HCT116 (cell line): ENCODE results near the gene KATNBL1. TPM values are rescaled to one million over a fixed set of nuclear protein-coding genes. Genes with fewer than 3 reads are reported as not detected.

Experiments
- ATAC-seq: fragments of 200-7000 bp; cut with Tn5 transposase; 2 replicates; pipeline ENCODE4 v1.9.1; 2020; ENCODE audit warnings: mild to moderate bottlenecking, moderate library complexity
- BruUV-seq: library from RNA; stranded (reverse); fragments of 400-500 nt; replicated peaks from 2 replicates; lab custom pipeline; 2021; lab: Mats Ljungman, UMichigan
- CTCF ChIA-PET: fragments of 300-600 bp; sonication (Branson Sonifier 250); formaldehyde crosslinking; loops from one replicate; lab custom pipeline; 2021; ENCODE audit warnings: antibody characterized with exemption; lab: Charles Lee
- POLR2A ChIA-PET: fragments of 300-600, 350-600 bp; sonication (Branson Sonifier 250); formaldehyde crosslinking; loops from one replicate; lab custom pipeline; 2021; ENCODE audit warnings: antibody characterized with exemption; lab: Charles Lee
- RAD21 ChIA-PET, 2 experiments: fragments of 300-600 bp; sonication (Branson Sonifier 250); formaldehyde crosslinking; loops; one replicate each; lab custom pipeline; 2023; ENCODE audit warnings: low total read pairs in 2 of 2; ENCODE audit not compliant: uncharacterized antibody in 2 of 2, unreplicated experiment in 2 of 2, low non-redundant PET in 1 of 2; lab: Charles Lee
- DNase-seq: peaks from one replicate; pipeline ENCODE4 v3.0.0-alpha.2; 2010; ENCODE audit warnings: low read depth, low spot score
- H2AFZ ChIP-seq: fragments of 200-600 bp; shearing (Covaris generic), sonication (generic); 2 replicates; pipeline ENCODE4 v1.6.1; 2017; ENCODE audit warnings: low read depth, mixed run types, mixed read lengths, antibody characterized with exemption, low read length; ENCODE audit not compliant: poor library complexity, severe bottlenecking
- H3K27ac ChIP-seq: 2 replicates; pipeline ENCODE4 v1.5.1; 2012; ENCODE audit warnings: low read depth, low read length
- H3K27me3 ChIP-seq: fragments of 200-600 bp; sonication (generic); 2 replicates; pipeline ENCODE4 v1.6.1; 2016; ENCODE audit warnings: mixed run types, low read length, mixed read lengths; ENCODE audit not compliant: insufficient read depth
- H3K36me3 ChIP-seq, 2 experiments: fragments of 200-500 bp in 1 of 2; fragments of 200-600 bp in 1 of 2; sonication (Bioruptor generic) in 1 of 2; sonication (generic) in 1 of 2; 2 replicates each; pipeline versions ENCODE4 v1.5.1 to v1.6.1; 2014 to 2016; ENCODE audit warnings: low read length in 2 of 2, inconsistent platforms in 1 of 2, mixed read lengths in 1 of 2, mixed run types in 1 of 2; ENCODE audit not compliant: insufficient read depth in 2 of 2, control insufficient read depth in 1 of 2
- H3K4me1 ChIP-seq, 2 experiments: fragments of 200-600 bp in 1 of 2; sonication (generic) in 1 of 2; 2 replicates each; pipeline versions ENCODE4 v1.5.1 to v1.6.1; 2012 to 2017; ENCODE audit warnings: low read length in 2 of 2, inconsistent platforms in 1 of 2, mild to moderate bottlenecking in 1 of 2, mixed read lengths in 1 of 2, mixed run types in 1 of 2, moderate library complexity in 1 of 2; ENCODE audit not compliant: insufficient read depth in 2 of 2, control insufficient read depth in 1 of 2
- H3K4me2 ChIP-seq: fragments of 200-600 bp; sonication (generic); 2 replicates; pipeline ENCODE4 v1.6.1; 2017; ENCODE audit warnings: mixed run types, low read length, mixed read lengths
- H3K4me3 ChIP-seq, 2 experiments: fragments of 200-600 bp in 1 of 2; sonication (generic) in 1 of 2; replicated peaks in 1 of 2; 2 replicates each; pipeline ENCODE4 v1.5.1; 2011 to 2016; ENCODE audit warnings: low read length in 2 of 2, control low read depth in 1 of 2, low read depth in 1 of 2, mild to moderate bottlenecking in 1 of 2, mixed read lengths in 1 of 2, mixed run types in 1 of 2
- H3K79me2 ChIP-seq: fragments of 200-600 bp; sonication (generic); 2 replicates; pipeline ENCODE4 v1.6.1; 2017; ENCODE audit warnings: mild to moderate bottlenecking, mixed run types, low read length, moderate library complexity, mixed read lengths; ENCODE audit not compliant: insufficient read depth
- H3K9ac ChIP-seq: fragments of 200-600 bp; sonication (generic); 2 replicates; pipeline ENCODE4 v1.6.1; 2016; ENCODE audit warnings: low read length, mixed read lengths
- H3K9me2 ChIP-seq: fragments of 200-600 bp; sonication (generic), shearing (Covaris generic); 2 replicates; pipeline ENCODE4 v1.6.1; 2017; ENCODE audit warnings: mixed run types, mild to moderate bottlenecking, moderate library complexity; ENCODE audit not compliant: insufficient read depth
- H3K9me3 ChIP-seq, 2 experiments: fragments of 200-500 bp in 1 of 2; fragments of 200-600 bp in 1 of 2; sonication (Bioruptor generic) in 1 of 2; sonication (generic) in 1 of 2; 2 replicates each; pipeline ENCODE4 v1.6.1; 2014 to 2017; ENCODE audit warnings: low read length in 2 of 2, mixed read lengths in 2 of 2, inconsistent platforms in 1 of 2, low read depth in 1 of 2, mild to moderate bottlenecking in 1 of 2, mixed run types in 1 of 2, moderate library complexity in 1 of 2; ENCODE audit not compliant: control insufficient read depth in 1 of 2, insufficient read depth in 1 of 2
- H4K20me1 ChIP-seq: fragments of 200-600 bp; sonication (generic), shearing (Covaris generic); 2 replicates; pipeline ENCODE4 v1.6.1; 2017; ENCODE audit warnings: mixed run types, mild to moderate bottlenecking, moderate library complexity; ENCODE audit not compliant: insufficient read depth
- JUND ChIP-seq: IDR thresholded peaks from 2 replicates; pipeline ENCODE4 v1.6.1; 2012
- POLR2AphosphoS5 ChIP-seq: IDR thresholded peaks from 2 replicates; pipeline ENCODE4 v1.6.1; 2011; ENCODE audit warnings: mild to moderate bottlenecking, low read depth, low read length, moderate library complexity
- ZNF274 ChIP-seq: fragments of 200-500 bp; sonication (Bioruptor generic); IDR thresholded peaks from 2 replicates; pipeline ENCODE4 v1.6.1; 2014; ENCODE audit warnings: mild to moderate bottlenecking, low read depth, low read length, inconsistent platforms
- intact Hi-C: fragments of 100-400 bp; cut with micrococcal nuclease; formaldehyde crosslinking; loops from 2 replicates; pipeline ENCODE4 v1.10.0; 2022
- total RNA-seq: library from RNA; stranded (reverse); gene quantifications from one replicate; pipeline ENCODE4 v1.2.1, GENCODE V29; 2021; ENCODE audit not compliant: unreplicated experiment
- TF ChIP-seq, protein P1 (sequence below), 3 experiments: fragments of 200-600 bp in 1 of 3; sonication (generic) in 1 of 3; IDR thresholded peaks in 2 of 3; conservative IDR thresholded peaks in 1 of 3; 2 replicates each; pipeline ENCODE4 v1.5.1; 2012 to 2017; ENCODE audit warnings: low read depth in 2 of 3, low read length in 2 of 3, antibody characterized with exemption in 1 of 3, borderline replicate concordance in 1 of 3, control low read depth in 1 of 3, mild to moderate bottlenecking in 1 of 3, mixed read lengths in 1 of 3, mixed run types in 1 of 3, moderate library complexity in 1 of 3; ENCODE audit not compliant: insufficient read depth in 1 of 3
- TF ChIP-seq, protein P2 (sequence below): IDR thresholded peaks from 2 replicates; pipeline ENCODE4 v1.6.1; 2012

Gene KATNBL1
- total RNA-seq, 1 experiment from 2014 or later: 40.5 TPM

DNA sequence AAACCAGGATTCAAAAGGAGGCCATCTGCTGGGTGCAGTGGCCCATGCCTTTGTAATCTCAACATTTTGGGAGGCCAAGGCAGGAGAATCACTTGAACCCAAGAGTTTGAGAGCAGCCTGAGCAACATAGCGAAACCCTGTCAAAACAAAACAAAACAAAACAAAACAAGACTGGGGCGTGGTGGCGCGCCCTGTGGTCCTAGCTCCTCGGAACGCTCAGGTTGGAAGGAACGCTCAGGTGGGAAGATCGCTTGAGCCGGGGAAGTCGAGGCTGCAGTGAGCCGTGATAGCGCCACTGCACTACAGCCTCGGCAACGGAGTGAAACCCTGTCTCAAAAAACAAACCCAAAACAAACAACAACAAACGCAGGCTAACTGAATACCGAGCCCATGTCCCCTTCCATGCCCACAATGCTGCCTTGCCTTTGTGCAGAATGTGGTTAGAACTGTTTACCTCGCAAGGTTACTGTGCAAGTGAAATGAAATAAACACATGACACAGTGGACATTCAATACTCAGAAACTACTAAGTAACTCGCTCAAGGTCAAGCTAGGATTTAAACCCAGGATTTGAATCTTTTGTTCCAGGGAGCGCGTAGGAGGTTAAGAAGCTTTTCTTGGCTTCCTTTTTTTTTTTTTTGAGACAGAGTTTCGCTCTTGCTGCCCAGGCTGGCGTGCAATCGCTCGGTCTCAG is 14.2 kb upstream of the KATNBL1 start:
- DNase-seq: no peak
- peaks cover 6 to 8% of the 10 kb centered on the region in 2 experiments; a peak in 2 of 4 replicates for H3K36me3 ChIP-seq
- BruUV-seq: TSS peak; percentile 84
- ChIA-PET RAD21 (no interaction called here), CTCF (no interaction called here), POLR2A (interaction anchor here (0.6 kb wide), 1 partner anchor 256 kb away, joined by 3 read pairs; the partner anchor contains the start of gene CHRM5)
- no peaks in the 10 kb centered on the region for H3K9me3 ChIP-seq
- H3K4me3 ChIP-seq: peak overlapping the region; percentile 76 to 100
- TF ChIP-seq POLR2AphosphoS5 (no peak), JUND (no peak), ZNF274 (no peak)
- TF ChIP-seq, protein P1, sequence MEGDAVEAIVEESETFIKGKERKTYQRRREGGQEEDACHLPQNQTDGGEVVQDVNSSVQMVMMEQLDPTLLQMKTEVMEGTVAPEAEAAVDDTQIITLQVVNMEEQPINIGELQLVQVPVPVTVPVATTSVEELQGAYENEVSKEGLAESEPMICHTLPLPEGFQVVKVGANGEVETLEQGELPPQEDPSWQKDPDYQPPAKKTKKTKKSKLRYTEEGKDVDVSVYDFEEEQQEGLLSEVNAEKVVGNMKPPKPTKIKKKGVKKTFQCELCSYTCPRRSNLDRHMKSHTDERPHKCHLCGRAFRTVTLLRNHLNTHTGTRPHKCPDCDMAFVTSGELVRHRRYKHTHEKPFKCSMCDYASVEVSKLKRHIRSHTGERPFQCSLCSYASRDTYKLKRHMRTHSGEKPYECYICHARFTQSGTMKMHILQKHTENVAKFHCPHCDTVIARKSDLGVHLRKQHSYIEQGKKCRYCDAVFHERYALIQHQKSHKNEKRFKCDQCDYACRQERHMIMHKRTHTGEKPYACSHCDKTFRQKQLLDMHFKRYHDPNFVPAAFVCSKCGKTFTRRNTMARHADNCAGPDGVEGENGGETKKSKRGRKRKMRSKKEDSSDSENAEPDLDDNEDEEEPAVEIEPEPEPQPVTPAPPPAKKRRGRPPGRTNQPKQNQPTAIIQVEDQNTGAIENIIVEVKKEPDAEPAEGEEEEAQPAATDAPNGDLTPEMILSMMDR (IDR thresholded peaks at IDR 0.05 in 2 of 3, conservative IDR thresholded peaks at IDR 0.05 in 1 of 3; ENCODE audit: borderline replicate concordance in 1 of 3, insufficient read depth in 1 of 3, low read depth in 2 of 3, low read length in 2 of 3): no peak
- TF ChIP-seq, protein P2, sequence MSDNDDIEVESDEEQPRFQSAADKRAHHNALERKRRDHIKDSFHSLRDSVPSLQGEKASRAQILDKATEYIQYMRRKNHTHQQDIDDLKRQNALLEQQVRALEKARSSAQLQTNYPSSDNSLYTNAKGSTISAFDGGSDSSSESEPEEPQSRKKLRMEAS: no peak
- H3K4me2 ChIP-seq: peak overlapping the region; percentile 72
- H3K4me1 ChIP-seq: peaks cover 12 to 15% of the 10 kb centered on the region in 2 experiments; a peak in 3 of 4 replicates
- H3K27me3 ChIP-seq: no peaks in the 10 kb centered on the region
- H2AFZ ChIP-seq: no peak overlapping the region
- intact Hi-C loops: loop anchor here (10.0 kb wide), 2 partner anchors 141 to 761 kb away; partner anchors contain the start of genes LPCAT4 and ZNF770
- no peaks in the 10 kb centered on the region for H3K9me2 ChIP-seq
- peak overlapping the region; percentile 95 for H3K27ac ChIP-seq
- no peak for ATAC-seq
- H4K20me1 ChIP-seq: no peaks in the 10 kb centered on the region
- peak overlapping the region; percentile 78 for H3K9ac ChIP-seq
- H3K79me2 ChIP-seq: peaks cover 36% of the 10 kb centered on the region
